ENCODE measurements around the gene FAU. TPM values are rescaled to one million over a fixed set of nuclear protein-coding genes. Genes with fewer than 3 reads are reported as not detected.

FAU gene
- polyA plus RNA-seq, 1 of the 3 experiments (the other 2 are of a cell fraction) = 1,210 TPM

DNA sequence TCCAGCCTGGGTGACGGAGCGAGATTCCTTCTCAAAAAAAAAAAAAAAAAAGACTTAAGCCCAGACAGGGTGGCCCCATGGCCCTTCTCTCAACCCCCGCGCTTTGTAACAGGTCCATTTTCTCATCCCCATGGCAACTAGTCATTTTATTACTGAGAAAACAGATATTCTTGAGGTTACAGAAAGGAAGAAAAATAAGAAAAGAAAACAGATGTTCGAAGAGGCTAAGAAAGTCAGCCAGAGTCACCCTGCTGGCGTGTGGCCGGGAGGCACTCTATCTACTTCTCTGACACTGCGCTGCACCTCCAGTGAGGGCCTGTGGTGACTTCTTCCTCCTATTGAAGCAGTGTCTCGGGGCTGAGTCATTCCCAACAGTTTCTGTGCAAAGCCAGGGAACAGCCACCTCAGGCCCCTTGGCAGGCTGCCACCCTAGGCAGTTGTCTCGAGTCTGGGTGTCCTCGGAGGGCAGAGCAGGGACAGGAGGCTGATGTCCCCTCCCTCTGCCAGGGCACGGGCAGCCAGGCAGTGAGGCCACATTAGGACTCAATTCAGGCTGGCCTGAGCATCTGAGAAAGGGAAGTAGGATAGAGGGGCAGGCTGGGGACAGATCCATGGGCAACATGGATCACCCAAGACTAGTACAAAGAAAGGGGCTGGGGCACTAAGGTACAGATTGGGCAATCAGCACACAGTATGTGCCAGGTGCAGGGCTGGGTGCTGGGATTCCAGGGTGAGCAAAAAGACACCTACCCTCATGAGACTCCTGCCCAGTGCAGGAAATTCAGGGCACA is 28.8 kb upstream of the FAU start:
- H3K79me2 ChIP-seq (ENCODE audit: insufficient read depth) = no peaks in the 10 kb centered on the region
- H3K4me3 ChIP-seq (ENCODE audit: low read depth in 2 of 2, low read length in 1 of 2) = no peak overlapping the region
- peaks cover 14% of the 10 kb centered on the region for H3F3A ChIP-seq (replicated peaks; ENCODE audit: insufficient read depth)
- H4K20me1 ChIP-seq (ENCODE audit: insufficient read depth) = no peaks in the 10 kb centered on the region
- H3K4me2 ChIP-seq = peak overlapping the region; percentile 56; the same call in 1 of the 2 replicates
- peak; percentile 82 for DNase-seq
- H3K9ac ChIP-seq = 0 out of 2 replicates have a peak overlapping the region, but pooled peaks have one; percentile 13
- H3K9me3 ChIP-seq = no peaks in the 10 kb centered on the region
- H3K9me2 ChIP-seq = no peaks in the 10 kb centered on the region
- no peak for TF ChIP-seq TAF1 (IDR thresholded peaks at IDR 0.05; ENCODE audit: borderline replicate concordance, low read depth, low read length)
- peak; percentile 35; the same call in 1 of the 2 replicates for TF ChIP-seq TCF12 (IDR thresholded peaks at IDR 0.05)
- TF ChIP-seq FOSL2 (IDR thresholded peaks at IDR 0.05; ENCODE audit: borderline replicate concordance, low read depth) = peak; percentile 38; the same call in 1 of the 2 replicates
- no peak for TF ChIP-seq MEF2A (IDR thresholded peaks at IDR 0.05; ENCODE audit: borderline replicate concordance, low read depth)
- TF ChIP-seq, protein P1, sequence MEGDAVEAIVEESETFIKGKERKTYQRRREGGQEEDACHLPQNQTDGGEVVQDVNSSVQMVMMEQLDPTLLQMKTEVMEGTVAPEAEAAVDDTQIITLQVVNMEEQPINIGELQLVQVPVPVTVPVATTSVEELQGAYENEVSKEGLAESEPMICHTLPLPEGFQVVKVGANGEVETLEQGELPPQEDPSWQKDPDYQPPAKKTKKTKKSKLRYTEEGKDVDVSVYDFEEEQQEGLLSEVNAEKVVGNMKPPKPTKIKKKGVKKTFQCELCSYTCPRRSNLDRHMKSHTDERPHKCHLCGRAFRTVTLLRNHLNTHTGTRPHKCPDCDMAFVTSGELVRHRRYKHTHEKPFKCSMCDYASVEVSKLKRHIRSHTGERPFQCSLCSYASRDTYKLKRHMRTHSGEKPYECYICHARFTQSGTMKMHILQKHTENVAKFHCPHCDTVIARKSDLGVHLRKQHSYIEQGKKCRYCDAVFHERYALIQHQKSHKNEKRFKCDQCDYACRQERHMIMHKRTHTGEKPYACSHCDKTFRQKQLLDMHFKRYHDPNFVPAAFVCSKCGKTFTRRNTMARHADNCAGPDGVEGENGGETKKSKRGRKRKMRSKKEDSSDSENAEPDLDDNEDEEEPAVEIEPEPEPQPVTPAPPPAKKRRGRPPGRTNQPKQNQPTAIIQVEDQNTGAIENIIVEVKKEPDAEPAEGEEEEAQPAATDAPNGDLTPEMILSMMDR (IDR thresholded peaks at IDR 0.05) = no peak
- TF ChIP-seq, protein P2, sequence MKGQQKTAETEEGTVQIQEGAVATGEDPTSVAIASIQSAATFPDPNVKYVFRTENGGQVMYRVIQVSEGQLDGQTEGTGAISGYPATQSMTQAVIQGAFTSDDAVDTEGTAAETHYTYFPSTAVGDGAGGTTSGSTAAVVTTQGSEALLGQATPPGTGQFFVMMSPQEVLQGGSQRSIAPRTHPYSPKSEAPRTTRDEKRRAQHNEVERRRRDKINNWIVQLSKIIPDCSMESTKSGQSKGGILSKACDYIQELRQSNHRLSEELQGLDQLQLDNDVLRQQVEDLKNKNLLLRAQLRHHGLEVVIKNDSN (IDR thresholded peaks at IDR 0.05; ENCODE audit: borderline replicate concordance, low read depth) = no peak
- no peak; the same call in 1 of the 2 replicates for TF ChIP-seq FOXJ3 (CRISPR knock-in tag; IDR thresholded peaks at IDR 0.05)
- TF ChIP-seq, protein P3, sequence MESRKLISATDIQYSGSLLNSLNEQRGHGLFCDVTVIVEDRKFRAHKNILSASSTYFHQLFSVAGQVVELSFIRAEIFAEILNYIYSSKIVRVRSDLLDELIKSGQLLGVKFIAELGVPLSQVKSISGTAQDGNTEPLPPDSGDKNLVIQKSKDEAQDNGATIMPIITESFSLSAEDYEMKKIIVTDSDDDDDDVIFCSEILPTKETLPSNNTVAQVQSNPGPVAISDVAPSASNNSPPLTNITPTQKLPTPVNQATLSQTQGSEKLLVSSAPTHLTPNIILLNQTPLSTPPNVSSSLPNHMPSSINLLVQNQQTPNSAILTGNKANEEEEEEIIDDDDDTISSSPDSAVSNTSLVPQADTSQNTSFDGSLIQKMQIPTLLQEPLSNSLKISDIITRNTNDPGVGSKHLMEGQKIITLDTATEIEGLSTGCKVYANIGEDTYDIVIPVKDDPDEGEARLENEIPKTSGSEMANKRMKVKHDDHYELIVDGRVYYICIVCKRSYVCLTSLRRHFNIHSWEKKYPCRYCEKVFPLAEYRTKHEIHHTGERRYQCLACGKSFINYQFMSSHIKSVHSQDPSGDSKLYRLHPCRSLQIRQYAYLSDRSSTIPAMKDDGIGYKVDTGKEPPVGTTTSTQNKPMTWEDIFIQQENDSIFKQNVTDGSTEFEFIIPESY (IDR thresholded peaks at IDR 0.05; ENCODE audit: borderline replicate concordance, low read depth) = no peak
- TF ChIP-seq YY1 (IDR thresholded peaks at IDR 0.05; ENCODE audit: low read depth) = no peak
- TF ChIP-seq EP300 (IDR thresholded peaks at IDR 0.05; ENCODE audit: borderline replicate concordance in 1 of 2, low read depth in 1 of 2, low read length in 1 of 2) = no peak
- TF ChIP-seq MXI1 (IDR thresholded peaks at IDR 0.05; ENCODE audit: low read depth, low read length) = 0 out of 2 replicates have a peak, but pooled peaks have one; percentile 45
- TF ChIP-seq, protein P4, sequence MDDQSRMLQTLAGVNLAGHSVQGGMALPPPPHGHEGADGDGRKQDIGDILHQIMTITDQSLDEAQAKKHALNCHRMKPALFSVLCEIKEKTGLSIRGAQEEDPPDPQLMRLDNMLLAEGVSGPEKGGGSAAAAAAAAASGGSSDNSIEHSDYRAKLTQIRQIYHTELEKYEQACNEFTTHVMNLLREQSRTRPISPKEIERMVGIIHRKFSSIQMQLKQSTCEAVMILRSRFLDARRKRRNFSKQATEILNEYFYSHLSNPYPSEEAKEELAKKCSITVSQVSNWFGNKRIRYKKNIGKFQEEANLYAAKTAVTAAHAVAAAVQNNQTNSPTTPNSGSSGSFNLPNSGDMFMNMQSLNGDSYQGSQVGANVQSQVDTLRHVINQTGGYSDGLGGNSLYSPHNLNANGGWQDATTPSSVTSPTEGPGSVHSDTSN (IDR thresholded peaks at IDR 0.05) = no peak
- peak; percentile 67; the same call in 1 of the 2 replicates for TF ChIP-seq NFIC (IDR thresholded peaks at IDR 0.05; ENCODE audit: borderline replicate concordance)
- TF ChIP-seq RAD21 (IDR thresholded peaks at IDR 0.05; ENCODE audit: low read length) = peak; percentile 28
- TF ChIP-seq POLR2AphosphoS5 (IDR thresholded peaks at IDR 0.05; ENCODE audit: low read depth, low read length) = peak; percentile 17; the same call in 1 of the 2 replicates
- TF ChIP-seq, protein P5, sequence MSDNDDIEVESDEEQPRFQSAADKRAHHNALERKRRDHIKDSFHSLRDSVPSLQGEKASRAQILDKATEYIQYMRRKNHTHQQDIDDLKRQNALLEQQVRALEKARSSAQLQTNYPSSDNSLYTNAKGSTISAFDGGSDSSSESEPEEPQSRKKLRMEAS (IDR thresholded peaks at IDR 0.05; ENCODE audit: low read depth) = no peak
- TF ChIP-seq RCOR1 (IDR thresholded peaks at IDR 0.05; ENCODE audit: low read length) = peak; percentile 17; the same call in 1 of the 2 replicates
- TF ChIP-seq JUND (IDR thresholded peaks at IDR 0.05) = 0 out of 2 replicates have a peak, but pooled peaks have one; percentile 9
- TF ChIP-seq SMC3 (IDR thresholded peaks at IDR 0.05; ENCODE audit: low read depth, low read length) = no peak
- TF ChIP-seq, protein P6, sequence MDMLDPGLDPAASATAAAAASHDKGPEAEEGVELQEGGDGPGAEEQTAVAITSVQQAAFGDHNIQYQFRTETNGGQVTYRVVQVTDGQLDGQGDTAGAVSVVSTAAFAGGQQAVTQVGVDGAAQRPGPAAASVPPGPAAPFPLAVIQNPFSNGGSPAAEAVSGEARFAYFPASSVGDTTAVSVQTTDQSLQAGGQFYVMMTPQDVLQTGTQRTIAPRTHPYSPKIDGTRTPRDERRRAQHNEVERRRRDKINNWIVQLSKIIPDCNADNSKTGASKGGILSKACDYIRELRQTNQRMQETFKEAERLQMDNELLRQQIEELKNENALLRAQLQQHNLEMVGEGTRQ (IDR thresholded peaks at IDR 0.05; ENCODE audit: borderline replicate concordance, low read depth, low read length) = no peak
- TF ChIP-seq NRF1 (IDR thresholded peaks at IDR 0.05; ENCODE audit: low read depth, low read length) = no peak
- 33% methylated on average over 12 of the region's 12 CpGs for whole genome bisulfite sequencing (ENCODE audit: low lambda C conversion rate)
- H3K27ac ChIP-seq (ENCODE audit: low read depth in 2 of 2, low read length in 1 of 2) = peak overlapping the region; percentile 47 to 76
- CTCF ChIA-PET = interaction anchor here (0.7 to 3.8 kb wide), 3 partner anchors 15 to 179 kb away, joined by 3 to 13 read pairs (median 3); no protein-coding TSS in a partner anchor
- H2AFZ ChIP-seq (ENCODE audit: low read depth) = peak overlapping the region; percentile 72; the same call in 1 of the 2 replicates
- POLR2A ChIA-PET = no interaction called here
- peaks cover 11% of the 10 kb centered on the region in 2 experiments; a peak in 2 of 4 replicates for H3K4me1 ChIP-seq (ENCODE audit: control insufficient read depth in 1 of 2, insufficient read depth in 2 of 2, low read depth in 1 of 2, low read length in 1 of 2)
- no peaks in the 10 kb centered on the region for H3K27me3 ChIP-seq (ENCODE audit: insufficient read depth)
- no peaks in the 10 kb centered on the region for H3K36me3 ChIP-seq (replicated peaks in 1 of 2; ENCODE audit: control insufficient read depth in 1 of 2, insufficient read depth in 2 of 2, low read length in 1 of 2)

All from SK-N-SH (cell line).